Bone marrow (tissue), 2 donors: ENCODE measurements around the gene LTBP2.

Experiments used
- DNase-seq, 2 donors: peaks; one replicate each; lab custom pipeline; 2025; lab: John Stamatoyannopoulos, UW

The LTBP2 gene

DNA sequence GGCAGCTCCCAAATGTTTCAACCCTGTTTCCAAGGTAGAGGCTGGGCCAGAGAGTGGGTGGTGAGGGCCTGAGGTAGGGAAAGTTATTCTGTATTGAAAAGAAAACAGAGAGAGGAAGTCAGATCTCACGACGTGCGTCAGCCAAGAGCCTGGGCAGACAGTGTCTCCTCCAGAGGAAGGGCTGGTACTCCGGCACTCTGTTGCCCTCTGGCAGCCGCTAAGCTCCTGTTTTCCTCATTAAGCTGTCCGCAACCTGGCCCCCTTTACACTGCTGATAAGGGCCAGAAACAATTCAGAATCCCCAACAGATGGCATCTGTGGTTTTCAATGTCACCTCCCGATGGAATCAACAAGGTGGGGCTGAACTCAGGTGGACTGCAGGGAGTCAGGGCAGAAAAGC, 26.0 kb upstream of the LTBP2 start:
- DNase-seq: no peak

DNA sequence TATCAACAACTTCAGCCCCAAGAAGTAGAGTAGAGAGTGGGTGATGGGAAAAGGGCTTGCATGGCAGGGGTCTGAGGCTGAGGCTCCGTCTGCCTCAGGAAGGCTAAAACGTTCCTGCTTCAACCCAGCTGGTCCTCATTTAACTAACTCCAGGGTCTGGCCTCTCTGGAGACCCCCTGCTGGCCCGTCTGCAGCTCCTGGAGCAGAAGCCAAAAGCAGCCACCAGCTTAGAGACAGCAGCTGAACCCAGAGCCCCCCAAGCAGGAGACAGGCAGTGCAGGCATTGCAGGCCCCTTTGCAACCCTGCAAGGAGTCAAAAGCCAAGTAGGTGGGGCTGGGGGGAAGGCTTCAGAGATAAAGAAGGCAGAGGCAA, 25.1 kb upstream of the LTBP2 start:
- DNase-seq: no peak

GRCh38 chr14:74636424-74637177, 24.6 kb upstream of the LTBP2 start:
- DNase-seq: no peak

- DNase-seq: no peak
These were observed 23.8 kb upstream of the LTBP2 start for GRCh38 chr14:74635847-74636246.

- DNase-seq: no peak
These were observed 22.9 kb upstream of the LTBP2 start for GRCh38 chr14:74634964-74635363.

GRCh38 chr14:74634481-74634880, 22.4 kb upstream of the LTBP2 start:
- no peak for DNase-seq

- DNase-seq: no peak
These were observed 19.0 kb upstream of the LTBP2 start for GRCh38 chr14:74630881-74631690.

- no peak for DNase-seq
These were observed 16.4 kb upstream of the LTBP2 start for GRCh38 chr14:74628418-74628817.

DNA sequence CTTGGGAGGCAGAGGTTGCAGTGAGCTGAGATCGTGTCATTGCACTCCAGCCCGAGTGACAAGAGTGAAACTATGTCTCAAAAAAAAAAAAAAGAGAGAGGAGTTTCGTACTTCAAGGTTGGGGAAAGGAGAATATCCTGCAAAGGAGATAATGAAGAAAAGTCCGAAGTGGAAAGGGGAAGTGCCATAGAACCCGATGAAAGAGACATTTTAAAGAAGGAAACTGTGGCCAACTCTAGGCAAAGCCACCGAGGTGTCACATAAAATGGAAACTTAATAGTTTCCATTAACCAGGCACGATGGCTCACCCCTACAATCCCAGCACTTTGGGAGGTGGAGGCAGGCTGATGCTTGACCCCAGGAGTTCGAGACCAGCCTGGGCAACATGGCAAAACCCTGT, 15.0 kb upstream of the LTBP2 start:
- DNase-seq: peak in 1 of 2 donors; percentile 87

DNA sequence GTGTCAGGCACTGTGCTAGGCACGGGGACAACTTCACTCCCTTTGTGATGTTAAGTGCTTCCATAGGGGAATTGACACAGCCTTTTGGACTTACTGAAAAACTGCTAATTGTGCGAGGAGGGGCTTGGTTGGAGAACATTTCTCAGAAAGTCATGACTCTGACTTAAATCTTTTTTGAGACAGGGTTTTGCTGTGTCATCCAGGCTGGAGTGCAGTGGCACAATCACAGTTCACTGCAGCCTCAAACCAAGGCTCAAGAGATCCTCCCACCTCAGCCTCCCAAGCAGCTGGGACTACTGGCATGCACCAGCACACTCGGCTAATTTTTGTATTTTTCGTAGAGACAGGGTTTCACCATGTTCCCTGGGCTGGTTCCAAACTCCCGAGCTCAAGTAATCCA, 10.2 kb upstream of the LTBP2 start:
- DNase-seq: no peak

GRCh38 chr14:74621556-74621955, 9.5 kb upstream of the LTBP2 start:
- no peak for DNase-seq

DNA sequence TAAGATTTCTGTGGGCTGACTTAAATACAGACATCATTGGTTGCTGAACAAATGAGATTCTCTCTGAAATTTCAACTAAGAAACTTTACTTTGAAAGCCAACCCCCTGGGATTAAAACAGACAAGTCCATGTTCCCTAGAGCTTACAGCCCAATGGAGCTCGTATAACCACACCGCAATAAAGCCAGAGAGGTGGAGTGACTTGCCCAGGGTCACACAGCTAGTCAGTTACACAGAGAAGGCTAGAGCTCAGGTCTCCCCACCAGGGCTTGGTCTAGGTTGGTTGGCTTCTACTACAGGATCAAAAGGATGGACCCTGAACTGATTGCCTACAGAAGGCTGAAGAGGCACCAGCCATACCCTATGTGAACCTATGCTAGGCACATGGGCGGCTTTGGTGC, 8.9 kb upstream of the LTBP2 start:
- no peak for DNase-seq

GRCh38 chr14:74620497-74620921, 8.5 kb upstream of the LTBP2 start:
- DNase-seq: no peak

DNA sequence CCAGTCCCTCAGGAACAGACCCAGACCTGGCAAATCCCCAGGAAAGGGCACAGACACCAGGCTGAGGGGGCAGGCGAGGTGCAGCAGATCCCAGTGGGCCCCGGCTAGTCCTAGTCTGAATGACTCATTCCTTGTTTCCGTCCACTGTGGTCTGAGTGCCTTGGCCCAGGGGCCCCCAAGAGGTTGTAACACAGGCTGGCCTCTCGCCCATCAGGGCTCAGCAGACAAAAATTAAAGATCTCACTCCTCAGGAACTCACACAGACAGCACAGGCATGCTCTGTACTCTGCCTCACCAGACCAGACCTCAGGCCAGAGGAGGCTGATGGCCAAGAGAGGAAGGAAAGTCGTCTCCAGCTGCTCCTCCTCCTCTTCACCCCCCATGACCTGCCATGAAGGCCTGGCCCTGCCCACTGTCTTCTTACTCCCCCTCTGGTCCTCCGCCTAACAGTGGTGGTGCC, 7.7 kb upstream of the LTBP2 start:
- DNase-seq: no peak

DNA sequence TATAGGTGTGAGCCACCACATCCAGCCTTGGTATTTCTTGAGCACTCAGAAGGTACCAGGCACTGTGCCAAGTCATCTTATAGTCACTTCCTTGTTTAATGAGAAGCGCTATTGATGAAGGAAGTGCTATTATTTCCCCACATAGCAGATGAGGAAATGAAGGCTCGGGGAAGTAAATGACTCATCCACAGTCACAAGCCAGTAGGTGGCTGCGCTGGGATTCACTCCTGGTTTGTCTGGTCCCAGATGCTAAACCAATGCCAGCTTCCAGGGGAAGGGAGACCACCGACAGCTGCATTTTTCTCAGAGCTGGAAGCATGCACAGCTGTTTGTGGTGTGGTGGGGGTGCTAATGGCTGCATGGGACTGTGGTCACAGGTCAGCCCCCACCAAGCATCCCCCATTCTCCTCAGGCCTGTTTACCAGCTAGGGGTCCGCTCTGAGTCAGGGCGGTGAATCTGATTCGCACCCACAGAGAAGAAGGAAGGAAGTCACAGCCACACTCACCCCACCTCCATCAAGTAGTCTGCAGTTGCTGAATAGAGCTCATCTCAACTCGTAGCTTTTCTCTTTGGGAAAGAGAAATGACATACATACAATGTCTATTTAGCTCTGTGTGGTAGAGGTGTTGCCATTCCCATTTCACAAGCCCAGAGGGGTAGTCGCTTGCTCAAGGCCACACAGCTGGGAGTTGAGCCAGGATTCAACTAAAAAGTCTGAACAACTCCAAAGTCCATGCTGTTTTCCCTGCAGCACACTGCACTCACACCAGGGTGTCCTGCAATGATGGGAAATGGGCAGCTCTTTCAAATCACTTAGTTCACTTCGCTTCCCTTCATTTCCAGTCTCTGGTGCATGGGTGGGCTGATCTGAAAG, 6.3 kb upstream of the LTBP2 start:
- DNase-seq: peak; percentile 50 to 73

GRCh38 chr14:74616996-74617700, 5.1 kb upstream of the LTBP2 start:
- no peak for DNase-seq

DNA sequence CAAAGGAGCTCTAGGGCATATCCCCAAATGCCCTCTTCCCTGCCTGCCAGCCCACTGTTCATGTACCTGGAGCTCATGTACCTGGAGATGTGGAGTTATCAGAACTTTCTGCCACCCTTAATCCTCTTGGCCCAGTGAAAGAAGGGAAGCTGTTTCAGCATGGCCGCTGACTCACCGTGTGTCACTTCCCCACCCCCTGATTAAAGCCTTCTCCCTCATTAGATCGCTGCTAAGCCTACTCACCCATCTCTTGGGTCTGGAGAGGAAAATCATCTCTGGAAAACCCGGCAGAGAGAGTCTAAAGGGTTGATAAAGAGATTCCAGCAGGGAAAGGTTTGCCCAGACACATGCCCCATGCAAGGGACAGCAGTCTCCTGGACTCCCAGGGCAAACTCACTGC, 4.5 kb upstream of the LTBP2 start:
- DNase-seq: peak; percentile 38 to 55

DNA sequence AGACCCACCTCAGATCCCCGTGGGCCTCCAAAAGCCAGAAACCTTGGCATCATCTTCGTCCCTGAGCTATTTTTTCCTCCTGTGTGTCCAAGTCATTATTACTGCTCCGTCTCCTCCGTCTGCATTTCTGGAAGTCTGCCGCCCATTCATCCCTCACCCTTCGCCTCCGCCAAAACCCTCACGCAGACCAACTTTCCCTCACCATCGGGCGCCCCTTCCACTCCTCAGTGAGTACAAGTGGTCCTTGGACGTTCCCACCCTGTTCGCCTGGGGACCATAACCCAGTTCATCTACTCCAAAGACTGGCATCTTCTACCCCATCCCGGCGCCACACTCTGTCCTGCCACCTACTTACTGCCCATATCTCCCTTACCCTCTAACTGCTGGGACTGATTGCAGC, 3.7 kb upstream of the LTBP2 start:
- DNase-seq: no peak

- no peak for DNase-seq
These were observed 2.8 kb upstream of the LTBP2 start for GRCh38 chr14:74614508-74615495.

DNA sequence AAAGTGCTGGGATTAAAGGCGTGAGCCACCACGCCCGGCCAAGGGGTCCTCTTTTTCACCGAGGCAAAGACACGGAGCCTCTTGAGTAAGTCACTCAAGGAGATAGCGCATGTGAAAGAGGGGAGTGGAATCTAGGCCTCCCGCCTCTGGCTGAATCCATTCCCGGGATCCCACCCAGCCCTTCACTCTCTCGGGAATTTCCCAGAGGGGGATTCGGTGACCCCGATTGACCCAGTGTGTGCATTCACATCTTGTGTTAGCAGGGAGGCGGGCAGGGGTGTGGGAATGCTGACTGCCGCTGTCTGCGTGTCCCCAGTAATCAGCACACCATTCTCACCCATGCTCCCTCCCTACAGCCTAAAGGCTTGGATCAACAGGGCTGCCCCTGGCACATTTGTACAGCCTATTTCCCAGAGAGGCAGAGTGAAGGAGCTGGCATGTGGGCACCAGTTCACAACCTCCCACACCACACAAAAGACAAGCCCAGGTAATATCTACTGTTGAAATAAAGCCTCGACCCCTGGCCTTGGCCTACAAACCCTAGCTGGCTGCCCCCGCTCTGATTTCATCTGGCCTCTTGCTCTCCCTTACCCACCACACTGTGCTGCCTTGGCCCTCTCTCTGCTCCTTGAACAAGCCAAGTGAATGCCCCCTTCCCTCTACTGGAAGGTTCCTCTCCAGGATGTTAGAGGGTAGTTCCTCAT, 1.3 kb upstream of the LTBP2 start:
- no peak for DNase-seq
